HepG2 (cell line): ENCODE data around the gene AFAP1. TPM values are rescaled to one million over a fixed set of nuclear protein-coding genes. Genes with fewer than 3 reads are reported as not detected.

Experiments
- CERS6 ChIP-seq: sonication (generic); formaldehyde crosslinking; IDR thresholded peaks from 2 replicates; pipeline ENCODE4 v1.5.0; 2020; ENCODE audit warnings: missing genetic modification reagents
- CTCF ChIP-seq: sonication (generic); formaldehyde crosslinking; IDR thresholded peaks from 2 replicates; pipeline ENCODE4 v1.5.0; 2020; ENCODE audit warnings: mild to moderate bottlenecking, missing genetic modification reagents, moderate library complexity
- GTF2F1 ChIP-seq: fragments of 150-350 bp; IDR thresholded peaks from 2 replicates; pipeline ENCODE4 v1.6.1; 2014; ENCODE audit warnings: low read length
- HMGXB3 ChIP-seq: sonication (generic); formaldehyde crosslinking; IDR thresholded peaks from 2 replicates; pipeline ENCODE4 v1.4.0; 2020; ENCODE audit warnings: missing genetic modification reagents, borderline replicate concordance
- KMT2B ChIP-seq: IDR thresholded peaks from 2 replicates; pipeline ENCODE4 v1.6.1; 2016; ENCODE audit warnings: missing genetic modification reagents, missing compliant biosample characterization
- MAX ChIP-seq: IDR thresholded peaks from 2 replicates; pipeline ENCODE4 v1.6.1; 2012; ENCODE audit warnings: inconsistent platforms
- MIER2 ChIP-seq: IDR thresholded peaks from 2 replicates; pipeline ENCODE4 v1.6.1; 2016; ENCODE audit warnings: missing biosample characterization, missing genetic modification reagents
- MNT ChIP-seq: fragments of 450-650 bp; IDR thresholded peaks from 2 replicates; pipeline ENCODE4 v1.6.1; 2016
- POLR2AphosphoS5 ChIP-seq: IDR thresholded peaks from 2 replicates; pipeline ENCODE4 v1.6.1; 2012; ENCODE audit warnings: low read depth, low read length
- TBX3 ChIP-seq: fragments of 450-650 bp; IDR thresholded peaks from 2 replicates; pipeline ENCODE4 v1.6.1; 2017; ENCODE audit warnings: antibody characterized with exemption, mild to moderate bottlenecking, inconsistent platforms, borderline replicate concordance
- ZBTB3 ChIP-seq: sonication (generic); formaldehyde crosslinking; IDR thresholded peaks from 2 replicates; pipeline ENCODE4 v1.4.0; 2020; ENCODE audit warnings: low read depth, mild to moderate bottlenecking, moderate library complexity, missing genetic modification reagents, borderline replicate concordance
- ZBTB42 ChIP-seq: sonication (generic); formaldehyde crosslinking; IDR thresholded peaks from 2 replicates; pipeline ENCODE4 v1.5.0; 2020; ENCODE audit warnings: mild to moderate bottlenecking, missing genetic modification reagents
- ZNF207 ChIP-seq: fragments of 450-650 bp; IDR thresholded peaks from 2 replicates; pipeline ENCODE4 v1.6.1; 2016; ENCODE audit warnings: antibody characterized with exemption, borderline replicate concordance
- ZNF331 ChIP-seq: sonication (generic); formaldehyde crosslinking; IDR thresholded peaks from 2 replicates; pipeline ENCODE4 v1.4.0; 2020; ENCODE audit warnings: missing genetic modification reagents
- ZNF619 ChIP-seq: sonication (generic); formaldehyde crosslinking; IDR thresholded peaks from 2 replicates; pipeline ENCODE4 v1.4.0; 2020; ENCODE audit warnings: mild to moderate bottlenecking, missing genetic modification reagents
- ZNF678 ChIP-seq: sonication (generic); formaldehyde crosslinking; IDR thresholded peaks from 2 replicates; pipeline ENCODE4 v1.4.0; 2020; ENCODE audit warnings: mild to moderate bottlenecking, missing genetic modification reagents
- ZNF83 ChIP-seq: sonication (generic); formaldehyde crosslinking; IDR thresholded peaks from 2 replicates; pipeline ENCODE4 v1.4.0; 2020; ENCODE audit warnings: missing genetic modification reagents, mild to moderate bottlenecking, borderline replicate concordance
- ZSCAN22 ChIP-seq: sonication (generic); formaldehyde crosslinking; IDR thresholded peaks from 2 replicates; pipeline ENCODE4 v1.4.0; 2020; ENCODE audit warnings: mild to moderate bottlenecking, missing genetic modification reagents
- ZSCAN31 ChIP-seq: sonication (generic); formaldehyde crosslinking; IDR thresholded peaks from 2 replicates; pipeline ENCODE4 v1.5.0; 2020; ENCODE audit warnings: low read depth, mild to moderate bottlenecking, missing genetic modification reagents
- ZSCAN5A ChIP-seq: sonication (generic); formaldehyde crosslinking; IDR thresholded peaks from 2 replicates; pipeline ENCODE4 v1.8.0; 2022; ENCODE audit warnings: mild to moderate bottlenecking, missing genetic modification reagents, borderline replicate concordance
- polyA plus RNA-seq, 8 experiments: library from polyadenylated mRNA; depleted of rRNA in 3 of 8; stranded (reverse) in 7 of 8; unstranded in 1 of 8; fragments of >200 nt; fragmentation: Illumina TruSeq in 4 of 8; extraction: Trizol in 4 of 8; gene quantifications; 2 replicates each; pipeline versions ENCODE4 v1.2.1 to v1.2.3, GENCODE V29; 2011 to 2016; ENCODE audit warnings: low read depth in 4 of 8, missing spikeins in 1 of 8, mixed read lengths in 1 of 8; ENCODE audit not compliant: insufficient read depth in 1 of 8
- total RNA-seq, 5 experiments: library from RNA; depleted of rRNA; stranded (reverse); fragments of >200 nt; fragmentation: Illumina TruSeq; extraction: Trizol; gene quantifications; 2 replicates each; pipeline ENCODE4 v1.2.3, GENCODE V29; 2016; ENCODE audit warnings: low read depth in 1 of 5

The AFAP1 gene
- total and polyA plus RNA-seq, 2 of the 13 experiments (the other 11 are each of a cell fraction or from before 2014, with no cell fraction given) = 2.5 TPM

- TF ChIP-seq KMT2B (CRISPR knock-in tag) (no peak), ZSCAN5A (CRISPR knock-in tag) (no peak), ZNF619 (peak; percentile 49; the same call in 1 of the 2 replicates), ZNF207 (no peak), ZBTB42 (CRISPR knock-in tag) (no peak), HMGXB3 (CRISPR knock-in tag) (no peak), ZNF331 (CRISPR knock-in tag) (no peak), MNT (peak; percentile 15; the same call in 1 of the 2 replicates), POLR2AphosphoS5 (no peak), TBX3 (no peak), ZBTB3 (CRISPR knock-in tag) (no peak), ZNF83 (no peak), CERS6 (no peak), CTCF (CRISPR knock-in tag) (0 out of 2 replicates have a peak, but pooled peaks have one; percentile 5), MAX (peak; percentile 18; the same call in 1 of the 2 replicates), GTF2F1 (no peak), ZSCAN22 (no peak), MIER2 (CRISPR knock-in tag) (no peak), ZNF678 (CRISPR knock-in tag) (no peak), ZSCAN31 (CRISPR knock-in tag) (no peak)
Observed at GRCh38 chr4:7970361-7970946, 30.8 kb upstream of the AFAP1 start (continued).
